Measurements from ENCODE around the gene HPF1.
A peak's percentile ranks its signal among the peaks of the same experiment; 100 is the strongest.
"Not testable (repeated sequence)": the region's sequence is repeated elsewhere in the genome, so short reads cannot be mapped to it uniquely, and the experiment has no call there.

HPF1 gene

GRCh38 chr4:169757575-169758184 is at the start of gene HPF1:
HPF1 (minus strand) TSS chr4:169757944; CDS start chr4:169757877, 67 bp downstream.
- DNase-seq: peak; percentile 85

- DNase-seq: not testable (repeated sequence)
Measured at GRCh38 chr4:169806770-169807169, 49.0 kb upstream of the HPF1 start.

- DNase-seq: no peak
Measured at GRCh38 chr4:169803413-169803812, 45.7 kb upstream of the HPF1 start.

GRCh38 chr4:169802873-169803272 is 45.1 kb upstream of the HPF1 start:
- no peak for DNase-seq

- no peak for DNase-seq
Measured at GRCh38 chr4:169800541-169800940, 42.8 kb upstream of the HPF1 start.

GRCh38 chr4:169799260-169799659 is 41.5 kb upstream of the HPF1 start:
- no peak for DNase-seq

- DNase-seq: no peak
Measured at GRCh38 chr4:169795585-169795984, 37.8 kb upstream of the HPF1 start.

GRCh38 chr4:169791527-169792156 is 33.9 kb upstream of the HPF1 start:
- no peak for DNase-seq

- no peak for DNase-seq
Measured at GRCh38 chr4:169791062-169791461, 33.3 kb upstream of the HPF1 start.

- DNase-seq: no peak
Measured at GRCh38 chr4:169774466-169775445, 17.0 kb upstream of the HPF1 start.

- DNase-seq: no peak
Measured at GRCh38 chr4:169773889-169774288, 16.1 kb upstream of the HPF1 start.

GRCh38 chr4:169771556-169772080 is 13.9 kb upstream of the HPF1 start:
- DNase-seq: not testable (repeated sequence)

- DNase-seq: no peak
Measured at GRCh38 chr4:169770416-169770815, 12.7 kb upstream of the HPF1 start.

GRCh38 chr4:169768385-169768784 is 10.6 kb upstream of the HPF1 start:
- no peak for DNase-seq

GRCh38 chr4:169766741-169767140 is 9.0 kb upstream of the HPF1 start:
- DNase-seq: no peak

- no peak for DNase-seq
Measured at GRCh38 chr4:169765835-169766234, 8.1 kb upstream of the HPF1 start.

- no peak for DNase-seq
Measured at GRCh38 chr4:169761846-169762245, 4.1 kb upstream of the HPF1 start.

- DNase-seq: no peak
Measured at GRCh38 chr4:169758401-169758962, 738 bp upstream of the HPF1 start.

- no peak for DNase-seq
Measured at GRCh38 chr4:169756971-169757574, 671 bp downstream of the HPF1 start.

- DNase-seq: no peak
Measured at GRCh38 chr4:169745291-169745690, 12.5 kb downstream of the HPF1 start.

GRCh38 chr4:169744601-169745000 is 13.1 kb downstream of the HPF1 start:
- DNase-seq: no peak

GRCh38 chr4:169741569-169741968 is 16.2 kb downstream of the HPF1 start:
- DNase-seq: no peak

GRCh38 chr4:169738604-169739003 is 19.1 kb downstream of the HPF1 start:
- DNase-seq: not testable (repeated sequence)

Measured in activated CD4-positive, alpha-beta T cell treated with anti-CD3 and anti-CD28 coated beads for 1 hour (primary cell).